PC-9 (cell line): Measurements from ENCODE around the gene NFE2L3.

Source experiments
- CTCF ChIP-seq: fragments of 200-600 bp; sonication (generic); conservative IDR thresholded peaks from 2 replicates; pipeline ENCODE4 v1.6.1; 2017; ENCODE audit warnings: mixed run types, antibody characterized with exemption, mild to moderate bottlenecking, moderate library complexity
- EZH2 ChIP-seq: fragments of 200-600 bp; sonication (generic); IDR thresholded peaks from 2 replicates; pipeline ENCODE4 v1.8.0; 2017; ENCODE audit warnings: antibody characterized with exemption, low read depth

GRCh38 chr7:26141077-26141476 lies 10.9 kb upstream of the NFE2L3 start:
- TF ChIP-seq EZH2 (no peak), CTCF (no peak)
